ENCODE results near the gene GRID1.

Gene GRID1

DNA sequence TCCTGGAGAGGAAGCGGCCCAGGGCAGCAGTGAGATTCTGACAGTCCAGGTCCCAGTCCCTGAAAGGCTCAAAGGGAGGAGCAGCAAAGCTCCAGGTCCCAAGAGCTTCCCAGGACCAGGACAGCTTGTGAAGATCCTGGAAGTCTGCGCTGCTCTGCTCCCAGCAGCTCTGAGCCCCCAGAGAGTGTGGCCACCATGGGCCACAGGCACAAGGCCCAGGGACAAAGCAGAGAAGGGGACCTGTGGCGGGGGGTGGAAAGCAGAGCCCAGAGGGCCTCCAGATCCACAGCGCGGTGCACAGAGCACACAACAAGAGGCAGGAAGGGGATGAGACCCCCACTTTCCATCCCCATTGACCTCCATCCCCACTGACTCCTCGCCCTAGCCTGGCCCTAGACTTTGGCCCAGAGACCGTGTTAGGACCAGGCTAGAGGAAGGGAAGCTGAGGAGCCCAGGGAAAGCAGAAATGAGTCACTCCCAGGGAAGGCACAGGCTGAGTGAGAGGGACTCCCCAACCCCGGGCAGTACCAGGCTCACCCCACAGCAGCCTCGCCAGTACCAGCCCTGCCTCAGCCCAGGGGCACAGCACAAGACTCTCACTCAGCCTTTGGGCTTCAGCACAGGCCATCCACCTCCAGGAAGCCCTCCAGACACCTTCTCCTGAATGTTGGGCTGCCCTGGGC, 75.5 kb downstream of the GRID1 start:
- DNase-seq = peak; percentile 16 to 31

DNA sequence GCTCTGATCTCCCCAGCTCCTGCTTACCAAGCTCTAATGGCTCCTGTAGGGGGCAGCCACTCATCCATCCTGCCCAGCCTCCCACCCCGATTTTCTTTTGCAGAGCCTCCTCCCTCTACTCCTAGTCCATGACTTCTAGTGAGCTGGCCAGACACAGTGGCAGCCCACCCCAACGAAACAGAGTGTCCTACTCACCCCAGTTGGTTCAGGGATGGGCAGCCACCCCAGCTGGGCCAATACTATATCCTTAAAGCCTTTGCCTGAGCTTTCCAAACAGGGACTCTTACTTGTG, 77.1 kb downstream of the GRID1 start:
- no peak for DNase-seq

DNA sequence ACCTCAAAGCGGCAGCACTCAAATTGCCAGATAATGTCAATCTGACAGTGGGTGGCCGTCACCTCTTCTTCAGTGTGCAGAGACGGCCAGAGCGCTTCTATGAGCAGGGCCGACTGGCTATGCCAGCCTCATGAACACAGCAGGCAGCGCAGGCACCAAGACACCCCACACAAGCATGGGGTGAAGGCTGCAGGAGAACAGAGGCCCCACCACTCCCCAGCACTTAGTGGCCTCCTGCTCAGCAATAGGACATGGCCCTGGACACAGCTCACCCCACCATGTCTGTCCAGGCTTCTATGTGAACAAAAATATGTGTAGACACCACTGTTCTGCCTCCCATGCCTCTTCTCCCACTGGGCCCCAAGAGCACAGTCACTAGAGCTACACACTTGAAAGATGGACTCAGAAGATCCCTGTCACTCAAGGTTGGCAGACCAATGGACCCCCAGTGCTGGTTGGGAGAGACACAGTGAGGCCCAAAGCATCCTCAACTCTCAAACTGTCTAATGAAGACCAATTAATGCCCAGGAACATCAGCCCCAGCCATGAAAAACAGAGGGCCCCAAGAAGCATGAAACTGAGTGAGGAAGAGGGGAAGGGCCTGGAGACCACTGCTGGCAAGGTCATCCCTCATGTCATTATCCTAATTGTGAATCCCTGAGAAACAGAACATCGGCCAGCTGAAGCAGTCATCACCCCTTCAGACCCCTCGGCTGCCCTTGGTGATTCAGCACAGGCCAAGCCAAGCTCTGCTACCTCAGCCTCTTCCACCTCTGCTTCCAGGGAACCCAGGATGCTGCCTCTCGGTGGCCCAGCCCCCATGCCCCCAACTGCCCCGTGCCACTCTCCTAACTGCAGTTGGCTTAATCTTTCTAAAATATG, 77.7 kb downstream of the GRID1 start:
- no peak for DNase-seq

DNA sequence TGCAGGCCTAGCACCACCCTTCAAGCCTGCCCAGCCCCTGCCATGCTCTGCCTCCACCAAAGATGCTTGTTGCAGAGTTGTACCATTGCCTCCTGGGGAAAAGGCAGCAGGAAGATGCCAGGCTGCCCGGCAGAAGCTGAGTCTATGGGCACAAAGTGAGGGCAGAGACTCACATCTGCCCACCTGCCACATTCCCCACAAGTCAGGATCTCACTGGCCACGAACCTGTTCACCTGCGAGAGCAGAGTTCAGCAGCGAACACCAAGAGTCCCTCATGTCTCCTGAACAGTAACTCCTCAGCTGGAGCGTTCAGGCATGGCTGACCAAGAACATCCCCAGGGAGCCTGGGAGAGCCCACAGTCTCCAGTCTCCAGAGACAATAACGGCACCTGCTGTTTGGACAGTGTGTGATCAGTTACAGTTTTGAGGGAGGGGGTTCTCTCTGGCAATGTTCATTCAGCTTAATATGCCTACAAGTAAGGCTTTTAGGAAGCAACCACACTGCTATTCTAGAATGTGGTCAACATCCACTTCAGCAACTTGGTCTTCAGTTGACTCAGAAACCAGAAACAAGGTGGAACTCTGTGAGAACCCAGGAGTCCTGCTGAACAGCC, 78.5 kb downstream of the GRID1 start:
- DNase-seq = no peak

DNA sequence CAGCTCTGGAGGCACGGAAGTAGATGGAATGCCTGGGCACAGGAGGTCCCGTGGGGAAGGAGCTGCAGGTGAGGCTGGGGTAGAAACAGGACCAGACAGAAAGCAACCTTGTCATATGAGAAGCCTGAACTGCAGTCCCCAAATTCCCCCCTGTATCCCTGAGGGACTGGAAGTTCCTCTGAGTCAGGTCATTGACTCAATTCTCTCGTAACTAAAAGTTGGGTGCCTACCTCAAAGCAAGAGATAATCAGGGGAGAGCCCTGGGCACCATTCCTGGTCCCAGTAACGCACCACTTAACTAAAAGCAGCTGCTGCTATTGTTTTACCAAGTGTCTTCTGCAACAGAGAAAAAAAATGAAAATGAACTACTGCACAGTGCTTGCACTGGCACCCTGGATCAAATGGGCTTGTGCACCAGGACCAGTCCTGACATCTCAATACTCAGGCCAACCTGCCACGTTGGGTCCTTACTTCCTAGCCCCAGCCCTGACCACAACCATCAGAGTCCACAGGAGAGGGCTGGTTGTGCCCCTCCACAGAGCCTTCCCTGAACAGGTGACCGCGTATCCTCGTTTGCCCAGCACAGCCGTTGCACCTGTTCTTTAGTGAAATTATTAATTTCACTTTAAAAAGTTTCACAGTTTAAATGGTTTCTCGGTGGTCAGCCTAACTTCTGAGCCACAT, 79.3 kb downstream of the GRID1 start:
- no peak for DNase-seq

DNA sequence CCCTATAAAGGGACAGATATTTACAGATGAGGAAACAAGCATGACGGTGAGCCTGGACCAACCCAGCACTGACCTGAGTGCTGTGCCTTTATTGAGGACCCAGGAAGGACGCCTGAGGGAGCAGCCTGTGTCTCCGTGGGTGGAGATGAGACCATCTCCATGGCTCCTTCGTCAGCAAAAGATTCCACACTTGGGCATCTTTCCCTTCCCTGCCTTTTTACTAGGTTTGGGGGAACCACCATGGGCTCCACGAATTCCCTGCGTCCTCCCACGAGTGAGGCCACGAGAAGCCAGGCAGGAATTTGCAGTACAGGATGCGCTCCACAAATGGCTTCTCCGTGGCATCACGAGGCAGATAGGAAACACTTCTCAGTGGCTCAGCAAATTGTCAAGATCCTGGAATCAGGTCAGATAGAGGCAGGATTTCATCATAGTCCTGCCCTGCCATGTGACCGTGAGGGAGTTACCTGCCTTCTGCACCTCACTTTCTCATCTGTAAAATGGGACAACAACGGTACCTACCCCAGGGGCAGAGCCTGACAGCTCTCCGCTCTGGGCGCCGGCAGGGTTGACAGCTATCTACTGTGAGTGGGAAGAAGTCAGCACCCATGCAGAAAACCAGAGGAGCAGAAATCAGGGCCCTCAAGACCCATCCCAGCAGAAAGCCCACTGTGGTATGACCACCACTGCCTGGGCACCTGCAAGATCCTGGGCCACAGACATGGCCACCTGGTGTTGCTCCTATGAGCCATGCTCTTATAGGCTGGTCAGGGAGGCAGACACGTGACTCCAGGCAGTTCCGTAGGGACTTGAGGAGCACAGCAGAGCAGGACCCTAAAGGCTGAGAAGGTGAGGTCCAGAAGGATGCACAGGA, 80.1 kb downstream of the GRID1 start:
- DNase-seq = no peak

DNA sequence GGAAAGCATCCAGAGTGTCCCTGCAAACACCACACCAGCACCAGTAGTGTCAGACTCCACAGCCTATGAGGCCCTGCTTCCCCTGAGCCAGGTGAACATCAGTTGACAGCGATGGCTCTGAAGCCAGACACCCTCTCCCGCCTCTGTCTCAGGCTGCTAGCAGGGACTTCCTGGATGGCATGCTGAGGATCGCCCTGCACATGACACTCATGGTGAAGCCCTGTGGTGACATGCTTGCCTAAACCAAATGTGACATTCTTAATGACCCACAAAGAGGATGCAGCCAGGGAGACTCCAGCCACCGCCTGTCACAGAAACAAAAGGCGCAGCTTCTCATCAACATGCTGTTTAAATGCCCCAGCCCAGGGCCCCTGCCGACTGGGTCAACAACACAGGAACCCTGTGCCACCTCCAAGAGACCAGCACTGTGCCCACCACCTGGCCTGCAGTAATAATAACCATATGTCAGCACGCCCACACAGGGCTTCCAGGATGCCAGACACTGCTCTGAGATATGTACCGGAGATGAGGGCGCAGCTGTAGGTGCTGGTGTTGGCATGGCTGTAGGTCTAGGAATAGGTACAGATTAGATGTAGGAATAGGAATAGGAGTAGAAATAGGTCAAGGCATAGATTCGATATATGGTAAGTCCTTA, 81.3 kb downstream of the GRID1 start:
- DNase-seq = no peak

DNA sequence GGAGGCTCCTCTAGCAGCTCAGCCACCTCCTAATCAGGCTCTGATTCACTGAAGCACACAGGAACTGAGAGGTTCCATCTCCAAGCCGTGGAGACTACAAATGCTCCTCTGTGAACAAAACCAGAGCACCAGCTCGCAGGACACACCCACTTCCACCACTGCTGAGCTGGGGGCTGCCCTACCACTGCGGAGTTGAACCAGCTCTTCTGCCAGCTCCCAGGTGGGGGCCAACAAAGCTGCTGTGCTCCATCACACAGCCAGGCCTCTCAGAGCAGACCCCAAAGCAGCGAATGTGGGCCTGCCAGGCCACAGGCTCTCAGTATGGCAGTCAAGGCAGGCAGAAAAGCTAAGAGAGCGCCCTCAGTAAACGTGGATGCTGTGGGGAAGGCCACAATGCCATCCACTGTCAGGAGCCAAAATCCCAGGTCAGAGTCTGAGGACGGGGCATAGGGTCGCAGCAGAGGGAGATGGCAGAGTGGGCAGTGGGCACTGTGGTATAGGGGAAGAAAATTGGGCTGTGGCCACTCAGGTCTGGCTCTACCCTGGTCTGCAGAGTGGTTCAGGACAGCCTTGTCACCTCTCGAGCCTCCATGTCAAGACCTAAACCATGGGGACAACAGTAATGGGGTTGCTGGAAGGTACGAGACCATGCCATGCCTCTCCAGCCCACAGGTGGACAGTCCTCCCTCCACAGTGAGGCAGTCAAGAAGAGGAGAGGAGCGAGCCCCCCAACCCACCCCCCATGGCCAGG, 82.1 kb downstream of the GRID1 start:
- no peak for DNase-seq

DNA sequence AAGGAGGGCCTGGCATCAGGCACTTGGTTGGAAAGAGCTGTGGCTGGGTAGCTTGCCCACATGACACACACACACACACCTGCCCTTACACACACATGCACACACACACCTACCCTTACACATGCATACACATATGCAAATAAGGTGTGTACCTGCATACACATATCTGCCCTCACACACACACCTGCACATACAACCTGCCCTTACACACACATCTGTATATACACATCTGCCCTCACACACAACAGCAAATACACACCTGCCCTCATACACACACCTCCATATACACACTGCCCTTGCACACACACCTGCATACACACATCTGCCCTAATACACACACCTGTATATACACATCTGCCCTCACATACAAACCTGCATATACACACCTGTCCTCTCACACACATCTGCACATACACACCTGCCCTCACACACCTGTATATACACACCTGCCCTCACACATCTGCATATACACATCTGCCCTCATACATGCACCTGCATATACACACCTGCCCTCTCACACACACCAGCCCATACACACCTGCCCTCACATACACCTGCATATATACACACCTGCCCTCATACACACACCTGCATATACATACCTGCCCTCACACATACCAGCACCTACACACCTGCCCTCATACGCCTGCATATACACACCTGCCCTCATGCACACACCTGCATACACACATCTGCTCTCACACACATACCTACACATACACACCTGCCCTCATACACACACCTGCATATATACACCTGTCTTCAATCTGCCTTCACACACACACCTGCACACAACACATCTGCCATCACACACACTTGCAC, 82.9 kb downstream of the GRID1 start:
- DNase-seq = no peak

DNA sequence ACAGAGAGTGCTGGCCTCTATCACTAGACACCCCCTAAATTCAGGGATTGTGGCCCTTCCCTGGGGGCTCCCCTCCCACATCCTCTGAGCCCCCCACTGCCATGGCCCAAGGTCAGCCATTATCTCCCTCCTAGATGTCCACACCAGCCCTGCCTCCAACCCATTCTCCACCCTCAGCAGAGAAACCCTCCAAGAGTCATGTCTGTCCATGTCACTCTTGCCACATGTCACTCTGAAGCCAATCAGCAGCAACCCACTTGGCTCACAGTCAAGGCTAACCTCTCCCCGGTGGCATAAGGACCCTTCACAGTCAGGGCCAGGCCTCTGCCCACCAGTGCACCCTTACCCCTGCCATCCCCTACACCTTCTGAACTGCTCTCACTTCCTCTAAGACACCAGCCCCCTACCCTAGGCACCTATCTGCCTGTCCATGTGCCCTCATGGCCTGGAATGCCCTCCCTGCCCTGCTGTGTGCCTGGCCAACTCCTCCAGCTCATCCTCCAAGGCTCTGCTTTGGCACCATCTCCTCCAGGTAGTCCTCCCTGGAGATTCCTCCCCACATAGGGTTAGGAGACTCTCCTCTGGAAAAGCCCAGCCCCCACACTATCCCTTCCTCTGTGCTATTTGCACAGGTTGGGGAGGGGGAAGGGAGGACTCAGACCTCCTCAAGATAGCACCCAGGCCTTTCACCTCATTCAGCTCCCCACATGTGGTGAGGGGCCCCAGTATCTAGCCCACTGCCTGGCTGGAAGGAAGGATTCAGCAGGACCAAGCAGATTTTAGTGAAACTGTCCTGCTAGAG, 83.7 kb downstream of the GRID1 start:
- DNase-seq = no peak

DNA sequence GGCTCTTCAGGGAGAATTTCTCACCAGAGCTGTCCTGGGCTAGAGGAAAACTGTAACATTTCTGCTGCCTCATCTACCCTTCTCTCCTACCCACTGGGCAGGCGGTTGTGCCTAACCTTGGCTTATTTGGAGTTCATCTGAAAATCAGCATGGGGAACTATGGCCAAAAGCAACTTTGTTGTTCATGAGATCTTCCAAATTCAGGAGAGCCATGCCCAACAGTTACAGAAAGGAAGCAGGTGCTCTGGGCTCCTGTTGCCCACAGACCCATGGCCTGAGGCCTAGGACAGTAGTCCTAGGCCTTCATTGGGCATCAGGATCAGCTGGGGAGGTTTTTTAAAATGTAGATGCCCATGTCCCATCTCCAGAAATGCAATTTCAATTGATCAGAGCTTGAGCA, 85.2 kb downstream of the GRID1 start:
- no peak for DNase-seq

DNA sequence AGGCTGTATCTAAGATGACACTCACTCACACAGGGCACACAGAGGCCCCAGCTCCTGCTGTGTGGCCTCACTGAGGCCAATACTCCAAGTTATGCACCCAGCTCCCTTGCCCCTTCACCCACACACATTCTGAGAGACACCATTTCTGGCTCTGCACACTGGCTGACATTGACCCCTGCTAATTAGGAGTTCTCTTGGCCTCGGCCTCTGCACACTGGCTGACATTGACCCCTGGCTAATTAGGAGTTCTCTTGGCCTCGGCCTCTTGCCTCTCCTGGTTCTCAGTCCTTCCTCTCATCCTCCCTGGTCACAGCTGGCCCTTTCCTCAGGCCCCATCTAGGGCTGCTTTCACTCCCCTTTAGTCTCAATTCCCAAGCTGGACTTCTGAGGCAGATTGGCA, 97.3 kb downstream of the GRID1 start:
- DNase-seq = no peak

DNA sequence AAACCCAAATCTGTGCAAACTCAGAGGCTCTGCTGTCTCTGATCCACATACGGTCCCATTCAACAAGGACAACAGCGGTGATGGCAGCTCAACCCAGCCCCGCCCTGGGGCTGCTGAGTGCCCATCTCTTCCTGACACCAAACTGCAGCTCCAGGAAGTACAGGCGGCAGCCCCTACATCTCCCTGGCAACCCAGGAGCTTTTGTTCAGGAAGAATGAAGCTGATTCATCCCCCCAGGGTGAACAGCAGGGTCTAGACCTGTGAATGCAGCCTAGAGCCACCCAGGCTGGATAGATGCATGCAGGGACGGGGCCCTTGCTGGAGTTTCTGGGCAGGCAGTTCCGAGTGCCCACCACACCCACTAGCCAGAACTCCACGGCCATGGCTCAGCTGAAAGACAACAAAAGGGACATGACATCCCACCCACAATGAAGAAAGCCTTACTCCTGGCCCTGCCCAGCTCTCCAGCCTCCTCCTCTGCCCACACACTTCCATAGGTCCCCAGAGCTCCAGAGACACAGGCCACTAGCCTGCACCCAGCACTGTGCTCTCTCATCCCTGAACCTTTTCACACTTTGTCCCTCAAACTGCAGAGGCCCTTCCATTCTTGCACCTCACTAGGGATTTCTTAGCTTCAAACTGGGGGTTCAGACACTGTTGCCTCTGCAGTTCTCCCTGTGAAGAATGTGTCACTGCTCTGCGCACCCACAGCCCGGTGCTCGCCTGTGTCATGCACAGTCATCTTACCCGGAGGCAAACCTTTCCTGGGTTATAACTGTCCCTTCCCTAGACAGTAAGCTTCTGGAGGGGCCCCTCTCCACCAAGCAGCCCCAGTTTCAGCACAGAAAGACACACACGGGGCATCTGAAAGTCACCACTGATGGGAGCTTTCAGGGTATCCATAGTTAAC, 99.1 kb downstream of the GRID1 start:
- no peak for DNase-seq

DNA sequence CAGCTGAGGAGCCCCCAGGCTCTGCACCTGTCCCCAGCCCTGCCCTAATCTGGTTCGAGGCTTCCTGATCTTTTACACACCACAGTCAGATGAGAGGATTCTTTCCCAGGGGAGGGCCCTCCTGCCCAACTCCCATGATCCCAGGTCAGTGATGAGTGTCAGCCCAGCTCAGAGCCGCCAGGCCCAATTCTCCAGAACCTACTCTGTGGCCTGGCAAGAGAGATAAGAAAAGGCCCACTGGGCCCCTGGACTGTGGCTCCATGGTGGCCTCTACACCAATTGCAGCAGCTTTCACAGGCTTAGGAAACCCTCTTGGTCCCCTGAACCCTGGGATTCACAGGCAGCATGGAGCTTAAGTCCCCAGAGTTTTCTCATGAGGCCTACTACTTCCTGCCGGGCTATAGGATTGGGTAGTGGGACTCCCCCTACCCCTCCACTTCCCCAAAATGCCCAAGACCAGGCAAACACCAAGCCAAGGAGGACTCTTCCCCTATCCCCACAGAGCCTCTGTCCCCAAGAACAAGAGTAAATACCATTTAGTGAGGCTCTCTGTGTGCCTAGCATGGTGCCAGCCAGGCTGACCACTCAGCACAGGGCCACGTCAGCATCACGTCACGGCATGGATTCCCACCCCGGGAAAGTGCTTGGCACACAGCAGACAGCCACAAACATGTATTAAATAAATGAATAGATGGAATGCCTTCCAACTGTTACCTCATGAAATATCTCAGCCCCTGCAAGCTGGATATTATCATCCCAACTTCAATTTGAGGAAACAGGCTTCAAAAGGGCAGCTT, 100.0 kb downstream of the GRID1 start:
- DNase-seq = peak; percentile 4 to 39

DNA sequence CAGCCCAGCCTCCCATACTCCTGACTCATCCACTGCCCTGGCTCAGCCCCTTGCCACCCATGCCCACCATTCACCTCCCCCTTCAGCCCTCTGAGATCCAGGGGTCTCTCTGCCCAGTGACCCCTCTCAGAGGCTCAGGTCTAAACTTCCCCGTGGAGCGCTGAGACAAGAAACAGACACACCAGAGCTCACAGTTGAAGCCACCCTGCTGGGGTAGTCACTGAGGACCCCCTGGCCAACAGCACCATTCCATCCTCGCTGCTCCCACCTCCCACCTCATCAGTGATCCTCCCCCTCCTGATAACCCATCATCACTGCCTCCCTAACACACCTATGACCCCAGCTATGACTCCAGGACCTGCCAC, 100.7 kb downstream of the GRID1 start:
- DNase-seq = no peak

DNA sequence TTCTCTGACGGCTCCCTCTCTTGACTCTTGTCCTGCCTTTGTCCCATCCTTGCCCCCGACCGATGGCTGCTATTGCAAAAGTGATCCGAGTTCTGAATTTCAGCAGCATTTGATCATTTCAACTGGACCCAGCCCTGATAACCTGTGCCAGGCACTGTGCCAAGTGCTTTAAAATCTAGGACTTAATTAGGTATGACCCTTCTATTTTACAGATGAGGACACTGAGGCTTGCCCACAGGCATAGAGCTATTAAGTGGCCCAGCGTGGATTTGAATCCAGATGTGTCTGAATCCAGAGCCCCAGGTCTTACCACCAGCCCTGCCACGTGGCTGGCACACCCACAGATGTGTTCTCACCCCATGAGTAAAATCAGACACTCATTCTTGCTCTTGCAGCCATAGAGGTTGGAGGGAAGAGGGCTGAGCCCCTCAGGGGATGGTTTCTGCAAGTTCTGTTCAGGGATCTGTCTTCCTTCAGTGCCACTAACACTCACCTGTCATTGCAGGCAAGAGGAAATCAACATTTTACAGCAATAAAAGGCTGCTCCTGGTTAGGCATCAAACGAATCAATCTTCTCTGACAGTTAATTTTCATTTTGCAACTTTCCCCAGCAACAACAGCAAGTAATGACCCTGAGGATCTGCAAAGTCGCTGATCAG, 101.2 kb downstream of the GRID1 start:
- DNase-seq = no peak

All from inflammatory macrophage treated with lipopolysaccharide for 1 hour (primary cell).